GM18870 (cell line): ENCODE results near the gene DHX30.

Source experiments
- ATAC-seq: cut with Tn5 transposase; IDR thresholded peaks from one replicate; pipeline ENCODE4 v1.9.1; 2021; ENCODE audit warnings: moderate library complexity; ENCODE audit not compliant: unreplicated experiment

DHX30 gene

GRCh38 chr3:47852604-47853602, 50.0 kb downstream of the DHX30 start:
- no peak for ATAC-seq

- no peak for ATAC-seq
These were observed 51.3 kb downstream of the DHX30 start for GRCh38 chr3:47854267-47854666.

GRCh38 chr3:47854720-47855455, 52.0 kb downstream of the DHX30 start:
- no peak for ATAC-seq

- no peak for ATAC-seq
These were observed 52.8 kb downstream of the DHX30 start for GRCh38 chr3:47855461-47856383.

GRCh38 chr3:47856669-47857068, 53.7 kb downstream of the DHX30 start:
- ATAC-seq: no peak

- ATAC-seq: no peak
These were observed 54.2 kb downstream of the DHX30 start for GRCh38 chr3:47857151-47857550.

- no peak for ATAC-seq
These were observed 57.1 kb downstream of the DHX30 start for GRCh38 chr3:47859956-47860605.

GRCh38 chr3:47863391-47864128, 60.6 kb downstream of the DHX30 start:
- no peak for ATAC-seq

- ATAC-seq: no peak
These were observed 62.3 kb downstream of the DHX30 start for GRCh38 chr3:47865192-47865591.

- ATAC-seq: no peak
These were observed 64.6 kb downstream of the DHX30 start for GRCh38 chr3:47867451-47868044.

GRCh38 chr3:47868306-47868705, 65.4 kb downstream of the DHX30 start:
- ATAC-seq: no peak

GRCh38 chr3:47870156-47870555, 67.2 kb downstream of the DHX30 start:
- ATAC-seq: no peak

- no peak for ATAC-seq
These were observed 67.8 kb downstream of the DHX30 start for GRCh38 chr3:47870702-47871260.

GRCh38 chr3:47871389-47871788, 68.5 kb downstream of the DHX30 start:
- no peak for ATAC-seq

- no peak for ATAC-seq
These were observed 70.0 kb downstream of the DHX30 start for GRCh38 chr3:47872916-47873315.

GRCh38 chr3:47874438-47874837, 71.5 kb downstream of the DHX30 start:
- no peak for ATAC-seq

GRCh38 chr3:47874913-47875312, 72.0 kb downstream of the DHX30 start:
- ATAC-seq: no peak

- ATAC-seq: no peak
These were observed 74.4 kb downstream of the DHX30 start for GRCh38 chr3:47877290-47877689.

- no peak for ATAC-seq
These were observed 74.8 kb downstream of the DHX30 start for GRCh38 chr3:47877719-47878118.
